ENCODE measurements around the gene NEURL2. TPM values are rescaled to one million over a fixed set of nuclear protein-coding genes. Genes with fewer than 3 reads are reported as not detected.
A peak's percentile ranks its signal among the peaks of the same experiment; 100 is the strongest.

Gene NEURL2
- total RNA-seq, 1 donor from 2014 or later, result 7.4 TPM

GRCh38 chr20:45937765-45938164 is 46.8 kb upstream of the NEURL2 start:
- peaks cover 18% of the 10 kb centered on the region for H3K36me3 Mint-ChIP-seq (ENCODE audit: unreplicated experiment)
- DNase-seq (ENCODE audit: extremely low spot score, unreplicated experiment), result no peak
- TF ChIP-seq CTCF (IDR thresholded peaks at IDR 0.05), result no peak
- no peak overlapping the region for H3K4me3 Mint-ChIP-seq (ENCODE audit: unreplicated experiment)
- no peak overlapping the region for H3K27ac Mint-ChIP-seq (ENCODE audit: unreplicated experiment)
- H3K27me3 Mint-ChIP-seq (ENCODE audit: unreplicated experiment), result no peaks in the 10 kb centered on the region
- H3K4me1 Mint-ChIP-seq (ENCODE audit: unreplicated experiment), result peaks cover 15% of the 10 kb centered on the region
- no peaks in the 10 kb centered on the region for H3K9me3 Mint-ChIP-seq (ENCODE audit: unreplicated experiment)

- no peak for DNase-seq (ENCODE audit: extremely low spot score, unreplicated experiment)
- Mint-ChIP-seq H3K4me1 (ENCODE audit: unreplicated experiment) (peaks cover 18% of the 10 kb centered on the region), H3K36me3 (ENCODE audit: unreplicated experiment) (peaks cover 18% of the 10 kb centered on the region), H3K4me3 (ENCODE audit: unreplicated experiment) (peak overlapping the region; percentile 85), H3K27ac (ENCODE audit: unreplicated experiment) (peak overlapping the region; percentile 93), H3K9me3 (ENCODE audit: unreplicated experiment) (no peaks in the 10 kb centered on the region), H3K27me3 (ENCODE audit: unreplicated experiment) (no peaks in the 10 kb centered on the region)
- TF ChIP-seq CTCF (IDR thresholded peaks at IDR 0.05), result no peak
Measured at GRCh38 chr20:45935416-45936046, 44.5 kb upstream of the NEURL2 start.

DNA sequence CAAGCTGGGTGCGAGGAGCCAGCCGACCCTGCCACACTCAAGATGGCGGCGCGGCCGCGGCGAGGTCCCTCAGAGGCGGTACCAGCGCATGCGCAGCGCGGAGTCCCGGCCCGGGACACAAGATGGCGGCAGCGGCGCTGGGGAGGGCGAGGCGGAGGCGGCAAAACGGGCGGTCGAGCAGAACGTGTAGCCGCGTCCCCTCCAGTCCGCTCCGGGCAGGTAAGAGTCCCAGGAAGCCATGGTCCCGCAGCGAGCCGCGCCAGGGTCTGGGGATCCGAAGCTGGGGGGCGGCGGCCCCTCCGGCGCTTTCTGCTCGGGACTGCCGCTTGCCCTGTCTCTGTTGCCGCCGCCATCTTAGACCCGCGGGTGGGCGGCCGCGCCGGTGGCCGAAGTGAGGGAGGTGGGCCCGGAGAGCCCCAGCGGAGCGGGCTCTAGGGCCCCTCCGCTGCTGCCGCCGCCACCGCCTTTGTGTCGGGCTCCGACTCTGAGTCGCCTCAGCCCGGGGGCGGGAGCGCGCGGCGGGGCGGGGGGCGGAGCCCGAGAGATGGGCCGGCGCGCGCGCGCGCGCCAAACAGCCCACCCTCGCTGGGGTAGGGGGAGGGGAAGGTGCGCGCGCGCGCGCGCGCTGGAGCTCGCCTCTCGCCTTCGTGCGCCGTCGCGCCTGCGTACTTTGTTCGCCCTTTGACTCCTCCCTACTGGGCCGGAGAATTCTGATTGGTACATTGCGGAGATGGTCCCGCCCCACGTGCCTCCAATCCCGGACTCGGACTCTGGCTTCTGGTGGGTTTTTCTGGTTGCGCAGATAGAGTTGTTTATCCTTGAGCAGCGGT is 43.8 kb upstream of the NEURL2 start, which contains the start of gene PCIF1:
PCIF1 (plus strand) TSS at position 98 of the 830 bp plus-strand sequence. CDS start 4,317 bp downstream, outside the sequence.
- no peak for TF ChIP-seq CTCF (IDR thresholded peaks at IDR 0.05)
- Mint-ChIP-seq H3K27ac (ENCODE audit: unreplicated experiment) (peak within 1 kb of the TSS; percentile 97), H3K4me3 (ENCODE audit: unreplicated experiment) (peak within 1 kb of the TSS; percentile 97), H3K9me3 (ENCODE audit: unreplicated experiment) (no peaks in the 10 kb centered on the region), H3K36me3 (ENCODE audit: unreplicated experiment) (peaks cover 13% of the 10 kb centered on the region), H3K4me1 (ENCODE audit: unreplicated experiment) (peaks cover 18% of the 10 kb centered on the region), H3K27me3 (ENCODE audit: unreplicated experiment) (no peaks in the 10 kb centered on the region)
- DNase-seq (ENCODE audit: extremely low spot score, unreplicated experiment), result peak; percentile 99

- Mint-ChIP-seq H3K4me3 (ENCODE audit: unreplicated experiment) (peak overlapping the region; percentile 97), H3K36me3 (ENCODE audit: unreplicated experiment) (peaks cover 6% of the 10 kb centered on the region), H3K27ac (ENCODE audit: unreplicated experiment) (peak overlapping the region; percentile 97), H3K9me3 (ENCODE audit: unreplicated experiment) (no peaks in the 10 kb centered on the region), H3K27me3 (ENCODE audit: unreplicated experiment) (no peaks in the 10 kb centered on the region), H3K4me1 (ENCODE audit: unreplicated experiment) (peaks cover 18% of the 10 kb centered on the region)
- DNase-seq (ENCODE audit: extremely low spot score, unreplicated experiment), result no peak
- TF ChIP-seq CTCF (IDR thresholded peaks at IDR 0.05), result no peak
Measured at GRCh38 chr20:45934046-45934585, 43.1 kb upstream of the NEURL2 start.

All from osteocyte (in vitro differentiated cells).